Jurkat, Clone E6-1 (cell line): ENCODE measurements around the gene DOCK9.

Experiments used
- DNase-seq: peaks from one replicate; pipeline ENCODE4 v3.0.0-alpha.2; 2011; ENCODE audit warnings: low read depth, low spot score
- H3K4me3 ChIP-seq: 2 replicates; pipeline ENCODE4 v1.5.1; 2011; ENCODE audit warnings: mild to moderate bottlenecking, low read length, control low read depth, moderate library complexity

The DOCK9 gene

GRCh38 chr13:98877936-98878335, 99.9 kb downstream of the DOCK9 start:
- no peak overlapping the region for H3K4me3 ChIP-seq
- DNase-seq, result no peak

- H3K4me3 ChIP-seq, result no peak overlapping the region
- DNase-seq, result no peak
Observed at GRCh38 chr13:98877466-98877865, 100.4 kb downstream of the DOCK9 start.

- DNase-seq, result no peak
- H3K4me3 ChIP-seq, result no peak overlapping the region
Observed at GRCh38 chr13:98875146-98875729, 102.6 kb downstream of the DOCK9 start.

GRCh38 chr13:98874029-98874397, 103.9 kb downstream of the DOCK9 start:
- no peak overlapping the region for H3K4me3 ChIP-seq
- no peak for DNase-seq

- no peak overlapping the region for H3K4me3 ChIP-seq
- no peak for DNase-seq
Observed at GRCh38 chr13:98873377-98874028, 104.4 kb downstream of the DOCK9 start.

GRCh38 chr13:98871727-98872126, 106.1 kb downstream of the DOCK9 start:
- H3K4me3 ChIP-seq, result no peak overlapping the region
- DNase-seq, result no peak

GRCh38 chr13:98869408-98870090, 108.3 kb downstream of the DOCK9 start:
- no peak overlapping the region for H3K4me3 ChIP-seq
- DNase-seq, result peak; percentile 35

- no peak overlapping the region for H3K4me3 ChIP-seq
- no peak for DNase-seq
Observed at GRCh38 chr13:98868932-98869331, 108.9 kb downstream of the DOCK9 start.

GRCh38 chr13:98866882-98867281, 111.0 kb downstream of the DOCK9 start:
- H3K4me3 ChIP-seq, result no peak overlapping the region
- DNase-seq, result no peak

GRCh38 chr13:98860491-98860890, 117.4 kb downstream of the DOCK9 start:
- H3K4me3 ChIP-seq, result no peak overlapping the region
- no peak for DNase-seq

GRCh38 chr13:98858191-98858590, 119.7 kb downstream of the DOCK9 start:
- no peak for DNase-seq
- no peak overlapping the region for H3K4me3 ChIP-seq

- no peak overlapping the region for H3K4me3 ChIP-seq
- DNase-seq, result no peak
Observed at GRCh38 chr13:98856983-98857382, 120.9 kb downstream of the DOCK9 start.

GRCh38 chr13:98854448-98854847, 123.4 kb downstream of the DOCK9 start:
- no peak for DNase-seq

GRCh38 chr13:98853771-98854221, 124.1 kb downstream of the DOCK9 start:
- DNase-seq, result no peak
- no peak overlapping the region for H3K4me3 ChIP-seq

More at GRCh38 chr13:98854448-98854847, 123.4 kb downstream of the DOCK9 start:
- no peak overlapping the region for H3K4me3 ChIP-seq

- DNase-seq, result no peak
- H3K4me3 ChIP-seq, result no peak overlapping the region
Observed at GRCh38 chr13:98851276-98851675, 126.6 kb downstream of the DOCK9 start.

GRCh38 chr13:98848746-98849145, 129.1 kb downstream of the DOCK9 start:
- no peak for DNase-seq
- no peak overlapping the region for H3K4me3 ChIP-seq

GRCh38 chr13:98847780-98848179, 130.1 kb downstream of the DOCK9 start:
- no peak for DNase-seq
- H3K4me3 ChIP-seq, result no peak overlapping the region

- H3K4me3 ChIP-seq, result no peak overlapping the region
- no peak for DNase-seq
Observed at GRCh38 chr13:98846986-98847385, 130.9 kb downstream of the DOCK9 start.

GRCh38 chr13:98846521-98846920, 131.3 kb downstream of the DOCK9 start:
- no peak overlapping the region for H3K4me3 ChIP-seq
- DNase-seq, result no peak

GRCh38 chr13:98845742-98846141, 132.1 kb downstream of the DOCK9 start:
- H3K4me3 ChIP-seq, result no peak overlapping the region
- no peak for DNase-seq

- no peak overlapping the region for H3K4me3 ChIP-seq
- no peak for DNase-seq
Observed at GRCh38 chr13:98844021-98844420, 133.8 kb downstream of the DOCK9 start.
